Activated T-helper 2 cell treated with anti-CD3 and anti-CD28 coated beads, Interferon-gamma antibody, Interleukin-2, Interleukin-4, amounts not matched to agents 10 μg/mL and 5 μg/mL and 100 μg/mL, durations not matched to agents 14 hours and 24 hours and 36 hours (primary cell): ENCODE measurements around the gene PAIP2B. TPM values are rescaled to one million over a fixed set of nuclear protein-coding genes. Genes with fewer than 3 reads are reported as not detected.

Experiments used
- DNase-seq: peaks from one replicate; pipeline ENCODE4 v3.0.0; 2021; ENCODE audit warnings: low spot score
- H3K27ac Mint-ChIP-seq: one replicate; pipeline ENCODE4 v1.8.0; 2021; ENCODE audit warnings: mixed read lengths
- H3K27me3 Mint-ChIP-seq: one replicate; pipeline ENCODE4 v1.8.0; 2021; ENCODE audit warnings: low read depth, mixed read lengths
- H3K36me3 Mint-ChIP-seq: one replicate; pipeline ENCODE4 v1.8.0; 2021; ENCODE audit warnings: low read depth, mixed read lengths
- H3K4me1 Mint-ChIP-seq: one replicate; pipeline ENCODE4 v1.8.0; 2021; ENCODE audit warnings: low read depth, mixed read lengths
- H3K4me3 Mint-ChIP-seq: one replicate; pipeline ENCODE4 v1.8.0; 2021; ENCODE audit warnings: low read depth, mild to moderate bottlenecking, moderate library complexity, mixed read lengths
- H3K9me3 Mint-ChIP-seq: one replicate; pipeline ENCODE4 v1.8.0; 2021; ENCODE audit warnings: mixed read lengths
- intact Hi-C: fragments of 100-400 bp; cut with micrococcal nuclease; formaldehyde crosslinking; loops from one replicate; pipeline ENCODE4 v1.15.1; 2023
- total RNA-seq: library from RNA; stranded (reverse); gene quantifications from 2 replicates; pipeline ENCODE4 v1.2.3, GENCODE V29; 2022

Gene PAIP2B
- total RNA-seq, 1 donor from 2014 or later: 0.84 TPM

DNA sequence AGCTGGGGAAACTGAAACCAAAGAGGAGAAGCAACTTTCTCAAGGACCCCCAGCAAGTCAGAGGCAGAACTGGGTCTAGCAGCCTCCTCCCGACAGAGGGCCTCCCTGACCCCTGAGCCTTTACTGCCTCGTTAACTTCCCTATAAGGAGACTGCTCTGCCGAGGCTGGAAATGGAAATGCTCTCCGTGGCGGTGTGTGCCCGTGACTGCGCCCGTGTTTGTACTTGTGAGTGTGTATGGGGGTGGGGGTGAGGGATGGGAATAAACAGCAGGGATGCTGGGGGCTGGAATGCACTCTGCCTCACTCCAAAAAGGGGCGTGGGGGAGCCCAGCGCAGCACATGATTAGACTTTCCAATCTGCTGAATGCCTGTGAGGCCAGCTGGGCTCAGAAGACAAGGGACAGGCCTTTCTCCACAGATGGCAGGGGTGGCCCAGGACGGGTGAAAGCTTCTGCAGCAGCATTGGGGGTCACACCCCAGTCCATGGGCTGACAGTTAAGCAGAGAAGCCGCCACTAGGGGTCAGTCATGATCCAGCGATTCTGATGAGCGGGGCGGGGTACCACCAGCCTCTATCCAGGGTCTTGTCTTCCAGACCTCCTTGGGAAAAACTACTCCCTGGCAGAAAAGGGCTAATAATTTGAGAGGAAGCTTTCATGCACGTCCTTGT lies 69.6 kb downstream of the PAIP2B start:
- Mint-ChIP-seq H3K4me1 (no peaks in the 10 kb centered on the region), H3K27ac (no peak overlapping the region), H3K9me3 (no peaks in the 10 kb centered on the region), H3K36me3 (no peaks in the 10 kb centered on the region), H3K27me3 (peaks cover 5% of the 10 kb centered on the region), H3K4me3 (no peak overlapping the region)
- intact Hi-C loops: loop anchor here (5.0 kb wide), 1 partner anchor 355 kb away; no protein-coding TSS in a partner anchor
- DNase-seq: peak; percentile 22

DNA sequence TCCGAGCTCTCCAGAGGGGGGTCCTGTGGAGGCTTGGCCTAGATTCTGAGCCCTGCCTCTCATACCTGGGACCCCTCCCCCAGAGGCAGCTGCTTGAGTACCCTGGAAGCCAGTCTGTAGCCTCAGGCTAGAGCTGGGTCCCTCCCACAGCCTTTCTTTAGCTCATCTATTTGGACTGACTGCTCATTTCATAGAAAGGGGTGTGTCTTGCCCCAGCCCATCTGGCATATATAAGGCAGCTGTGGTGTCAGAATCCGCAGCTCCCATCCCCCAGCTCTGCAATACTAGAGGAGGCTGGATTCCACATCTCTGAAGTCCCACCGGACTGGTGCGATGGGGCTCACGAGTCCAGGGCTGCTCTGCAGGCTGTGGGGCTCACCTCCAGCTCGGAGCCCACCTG lies 70.3 kb downstream of the PAIP2B start:
- Mint-ChIP-seq H3K9me3 (no peaks in the 10 kb centered on the region), H3K4me3 (no peak overlapping the region), H3K4me1 (no peaks in the 10 kb centered on the region), H3K36me3 (no peaks in the 10 kb centered on the region), H3K27me3 (peaks cover 2% of the 10 kb centered on the region), H3K27ac (no peak overlapping the region)
- DNase-seq: no peak
- intact Hi-C loops: loop anchor here (5.0 kb wide), 1 partner anchor 356 kb away; no protein-coding TSS in a partner anchor

GRCh38 chr2:71155846-71156245 lies 71.1 kb downstream of the PAIP2B start:
- Mint-ChIP-seq H3K27ac (no peak overlapping the region), H3K4me1 (no peaks in the 10 kb centered on the region), H3K4me3 (no peak overlapping the region), H3K27me3 (peaks cover 2% of the 10 kb centered on the region), H3K36me3 (peaks cover 2% of the 10 kb centered on the region), H3K9me3 (no peaks in the 10 kb centered on the region)
- intact Hi-C loops: loop anchor here (5.0 kb wide), 1 partner anchor 356 kb away; no protein-coding TSS in a partner anchor
- DNase-seq: no peak

GRCh38 chr2:71154798-71155197 lies 72.1 kb downstream of the PAIP2B start:
- Mint-ChIP-seq H3K4me3 (no peak overlapping the region), H3K27ac (no peak overlapping the region), H3K36me3 (peaks cover 11% of the 10 kb centered on the region), H3K4me1 (no peaks in the 10 kb centered on the region), H3K9me3 (no peaks in the 10 kb centered on the region), H3K27me3 (peaks cover 2% of the 10 kb centered on the region)
- intact Hi-C loops: loop anchor here (5.0 kb wide), 1 partner anchor 358 kb away; no protein-coding TSS in a partner anchor
- DNase-seq: no peak

DNA sequence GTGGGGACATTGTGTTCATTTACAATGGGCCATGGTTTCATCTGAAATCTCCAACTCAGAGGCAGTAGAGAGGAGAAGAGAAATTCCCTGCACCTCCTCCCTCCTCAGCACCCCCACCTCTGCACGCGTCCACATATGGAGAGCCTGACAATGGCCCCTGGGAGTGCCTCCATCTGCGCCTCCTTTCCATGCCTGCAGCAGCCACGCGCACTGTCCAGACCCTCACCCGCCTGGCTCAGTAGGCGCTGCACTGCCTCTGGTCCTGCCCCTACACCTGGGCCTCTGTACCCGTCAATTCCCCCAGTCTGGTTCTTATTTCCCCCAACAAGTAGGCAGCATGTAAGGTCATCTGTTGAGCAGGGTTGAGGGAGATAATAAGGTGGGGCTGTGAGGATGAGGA lies 72.6 kb downstream of the PAIP2B start:
- intact Hi-C loops: no loop called here
- Mint-ChIP-seq H3K27me3 (peaks cover 2% of the 10 kb centered on the region), H3K4me1 (no peaks in the 10 kb centered on the region), H3K36me3 (peaks cover 16% of the 10 kb centered on the region), H3K4me3 (no peak overlapping the region), H3K27ac (no peak overlapping the region), H3K9me3 (no peaks in the 10 kb centered on the region)
- DNase-seq: no peak

- peaks cover 2% of the 10 kb centered on the region for H3K27me3 Mint-ChIP-seq
- peaks cover 21% of the 10 kb centered on the region for H3K36me3 Mint-ChIP-seq
- no peaks in the 10 kb centered on the region for H3K9me3 Mint-ChIP-seq
- no peak for DNase-seq
- H3K4me1 Mint-ChIP-seq: no peaks in the 10 kb centered on the region
- H3K4me3 Mint-ChIP-seq: no peak overlapping the region
- intact Hi-C loops: no loop called here
- no peak overlapping the region for H3K27ac Mint-ChIP-seq
Observed at GRCh38 chr2:71153585-71154224, 73.2 kb downstream of the PAIP2B start.

DNA sequence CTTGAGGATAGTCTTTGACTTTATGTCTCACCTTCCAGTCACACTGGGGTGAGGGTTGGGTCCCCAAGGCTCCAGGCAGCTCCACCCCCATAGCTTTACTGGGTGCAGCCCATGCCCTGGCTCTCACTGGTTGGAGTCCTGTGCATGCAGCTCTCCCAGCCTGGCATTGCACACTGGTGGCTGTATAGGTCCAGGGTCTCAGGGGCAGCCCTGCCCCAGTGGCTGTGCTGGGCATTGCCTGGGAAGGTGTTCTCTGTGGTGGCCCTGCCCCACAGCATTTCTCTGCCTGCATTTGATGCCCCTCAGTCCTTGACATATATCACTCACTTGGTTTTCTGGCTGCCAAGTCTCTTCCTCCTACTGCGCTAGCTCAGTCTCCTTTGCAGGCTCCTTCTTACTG lies 75.3 kb downstream of the PAIP2B start:
- Mint-ChIP-seq H3K9me3 (no peaks in the 10 kb centered on the region), H3K36me3 (peaks cover 38% of the 10 kb centered on the region), H3K27me3 (no peaks in the 10 kb centered on the region), H3K4me3 (no peak overlapping the region), H3K4me1 (no peaks in the 10 kb centered on the region), H3K27ac (no peak overlapping the region)
- DNase-seq: no peak
- intact Hi-C loops: no loop called here

DNA sequence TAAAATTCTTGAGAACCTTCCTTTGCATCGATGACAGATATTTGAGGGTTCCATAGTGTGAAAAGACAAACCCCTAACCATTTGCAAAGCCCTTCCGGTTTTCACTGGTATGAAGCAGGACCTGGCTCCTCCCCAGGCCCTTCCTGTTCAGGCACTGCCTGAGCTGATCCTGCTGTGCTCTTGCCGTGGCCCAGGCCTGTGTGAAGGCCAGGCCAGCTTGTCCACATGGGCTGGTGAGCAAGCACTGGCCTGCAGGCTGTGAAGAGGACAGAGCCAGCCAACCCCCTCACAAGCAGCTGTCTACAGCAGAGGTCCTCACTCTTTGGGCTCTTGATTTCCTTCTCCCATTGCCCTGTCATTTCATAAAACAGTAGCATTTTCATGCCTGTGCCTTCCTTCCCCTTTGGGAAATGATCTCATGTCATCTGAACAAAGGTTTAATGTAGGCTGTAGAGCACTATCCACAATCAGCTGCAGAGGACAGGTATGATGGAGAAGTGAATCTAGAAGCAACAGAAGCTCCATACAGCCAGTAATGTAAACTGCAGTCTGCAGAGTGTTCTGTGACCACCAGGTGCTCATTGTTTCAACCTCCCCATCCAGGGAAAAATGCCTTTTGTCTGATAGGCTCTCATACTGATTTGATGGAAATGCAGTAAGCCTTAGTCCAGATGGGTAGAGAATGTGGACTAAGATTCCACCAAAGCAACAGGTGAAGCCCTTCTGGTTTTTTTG lies 76.7 kb downstream of the PAIP2B start:
- Mint-ChIP-seq H3K27ac (no peak overlapping the region), H3K27me3 (no peaks in the 10 kb centered on the region), H3K4me1 (no peaks in the 10 kb centered on the region), H3K4me3 (no peak overlapping the region), H3K36me3 (peaks cover 50% of the 10 kb centered on the region), H3K9me3 (no peaks in the 10 kb centered on the region)
- intact Hi-C loops: no loop called here
- DNase-seq: no peak

- Mint-ChIP-seq H3K4me3 (no peak overlapping the region), H3K4me1 (no peaks in the 10 kb centered on the region), H3K9me3 (no peaks in the 10 kb centered on the region), H3K36me3 (peaks cover 67% of the 10 kb centered on the region), H3K27ac (no peak overlapping the region), H3K27me3 (no peaks in the 10 kb centered on the region)
- no peak for DNase-seq
- intact Hi-C loops: no loop called here
Observed at GRCh38 chr2:71148506-71149063, 78.3 kb downstream of the PAIP2B start.

DNA sequence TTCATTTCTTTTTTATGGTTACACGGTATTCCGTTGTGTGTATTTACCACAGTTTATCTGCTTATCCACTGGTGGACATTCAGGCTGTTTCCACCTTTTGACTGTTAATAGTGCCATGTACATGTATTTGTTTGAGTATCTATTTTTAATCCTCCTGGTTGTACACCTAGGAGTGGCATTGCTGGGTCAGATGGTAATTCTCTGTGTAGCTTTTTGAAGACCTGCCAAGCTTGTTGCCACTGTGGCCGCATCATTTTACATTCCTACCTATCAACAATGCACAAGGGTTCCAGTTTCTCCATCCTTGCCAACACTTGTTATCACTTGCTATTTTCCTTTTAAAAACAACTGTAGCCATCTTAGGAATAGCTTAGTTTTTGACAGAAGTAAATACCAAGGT lies 83.1 kb downstream of the PAIP2B start:
- no peaks in the 10 kb centered on the region for H3K9me3 Mint-ChIP-seq
- H3K27ac Mint-ChIP-seq: no peak overlapping the region
- H3K4me1 Mint-ChIP-seq: peaks cover 4% of the 10 kb centered on the region
- H3K36me3 Mint-ChIP-seq: peaks cover 85% of the 10 kb centered on the region
- H3K27me3 Mint-ChIP-seq: no peaks in the 10 kb centered on the region
- no peak overlapping the region for H3K4me3 Mint-ChIP-seq
- no peak for DNase-seq
- intact Hi-C loops: no loop called here

GRCh38 chr2:71136174-71136573 lies 90.7 kb downstream of the PAIP2B start:
- Mint-ChIP-seq H3K4me1 (peaks cover 4% of the 10 kb centered on the region), H3K27me3 (no peaks in the 10 kb centered on the region), H3K36me3 (peaks cover 55% of the 10 kb centered on the region), H3K4me3 (no peak overlapping the region), H3K9me3 (no peaks in the 10 kb centered on the region), H3K27ac (no peak overlapping the region)
- DNase-seq: no peak
- intact Hi-C loops: loop anchor here (10.0 kb wide), 1 partner anchor 139 kb away; no protein-coding TSS in a partner anchor

- Mint-ChIP-seq H3K36me3 (peaks cover 37% of the 10 kb centered on the region), H3K4me3 (no peak overlapping the region), H3K27ac (no peak overlapping the region), H3K4me1 (peaks cover 6% of the 10 kb centered on the region), H3K27me3 (no peaks in the 10 kb centered on the region), H3K9me3 (no peaks in the 10 kb centered on the region)
- no peak for DNase-seq
- intact Hi-C loops: loop anchor here (10.0 kb wide), 1 partner anchor 141 kb away; no protein-coding TSS in a partner anchor
Observed at GRCh38 chr2:71133603-71134002, 93.3 kb downstream of the PAIP2B start.
